HepG2 (cell line): ENCODE data around the gene CSNK1A1. TPM values are rescaled to one million over a fixed set of nuclear protein-coding genes. Genes with fewer than 3 reads are reported as not detected.
A peak's percentile ranks its signal among the peaks of the same experiment; 100 is the strongest.

Experiments
- ATAC-seq: fragments of 200-7000 bp; cut with Tn5 transposase; 3 replicates; pipeline ENCODE4 v1.9.1; 2020; ENCODE audit warnings: mild to moderate bottlenecking, moderate library complexity
- BruUV-seq: library from RNA; stranded (reverse); fragments of 400-500 nt; replicated peaks from 2 replicates; lab custom pipeline; 2021; lab: Mats Ljungman, UMichigan
- CTCF ChIA-PET: fragments of 300-600 bp; formaldehyde crosslinking; extraction: SDS; loops from one replicate; lab custom pipeline; 2021; ENCODE audit warnings: low total read pairs, inconsistent platforms, low intra/inter-chr PET ratio; lab: Yijun Ruan, JAX
- POLR2A ChIA-PET: fragments of 350-600 bp; sonication (Branson Sonifier 250); formaldehyde crosslinking; loops from one replicate; lab custom pipeline; 2020; ENCODE audit warnings: antibody characterized with exemption, inconsistent platforms; lab: Yijun Ruan, JAX
- DNase-seq: peaks from one replicate; pipeline ENCODE4 v3.0.0-alpha.2; 2015; ENCODE audit warnings: low spot score
- FAIRE-seq: peaks from 3 replicates; lab custom pipeline; 2011; peaks lifted over from hg19 to GRCh38; lab: Jason Lieb, UNC
- H2AFZ ChIP-seq: one replicate; pipeline ENCODE4 v1.6.1; 2011; ENCODE audit warnings: low read length, inconsistent platforms
- H3K27ac ChIP-seq: fragments of 300-600 bp; 3 replicates; pipeline ENCODE4 v1.8.0; 2011; ENCODE audit warnings: mixed run types, mild to moderate bottlenecking, mixed read lengths, low read length, inconsistent platforms; ENCODE audit not compliant: insufficient read depth; ENCODE audit errors: extremely low read length
- H3K27me3 ChIP-seq, 2 experiments: fragments of 200-600 bp in 1 of 2; 2 replicates in 1 of 2; 3 replicates in 1 of 2; pipeline versions ENCODE4 v1.6.0 to v1.8.0; 2011; ENCODE audit warnings: low read length in 2 of 2, mild to moderate bottlenecking in 2 of 2, moderate library complexity in 2 of 2, inconsistent platforms in 1 of 2; ENCODE audit not compliant: insufficient read depth in 2 of 2, control insufficient read depth in 1 of 2
- H3K36me3 ChIP-seq, 2 experiments: fragments of 200-600 bp in 1 of 2; replicated peaks in 1 of 2; 2 replicates in 1 of 2; 3 replicates in 1 of 2; pipeline versions ENCODE4 v1.5.1 to v1.8.0; 2011; ENCODE audit warnings: low read length in 2 of 2, inconsistent platforms in 1 of 2; ENCODE audit not compliant: insufficient read depth in 2 of 2, control insufficient read depth in 1 of 2
- H3K4me1 ChIP-seq: 2 replicates; pipeline ENCODE4 v1.5.1; 2012; ENCODE audit warnings: low read length, inconsistent platforms; ENCODE audit not compliant: insufficient read depth
- H3K4me2 ChIP-seq: 2 replicates; pipeline ENCODE4 v1.6.0; 2011; ENCODE audit warnings: low read depth, low read length, inconsistent platforms
- H3K4me3 ChIP-seq, 3 experiments: fragments of 200-600 bp in 1 of 3; sonication (generic), shearing (Covaris generic) in 1 of 3; replicated peaks in 1 of 3; 2 replicates each; pipeline ENCODE4 v1.5.1; 2011 to 2016; ENCODE audit warnings: low read length in 3 of 3, inconsistent platforms in 2 of 3, low read depth in 2 of 3, mild to moderate bottlenecking in 2 of 3, control low read depth in 1 of 3, mixed read lengths in 1 of 3; ENCODE audit not compliant: insufficient read depth in 1 of 3
- H3K79me2 ChIP-seq: one replicate; pipeline ENCODE4 v1.6.1; 2011; ENCODE audit warnings: low read length, inconsistent platforms; ENCODE audit not compliant: insufficient read depth
- H3K9ac ChIP-seq: 2 replicates; pipeline ENCODE4 v1.6.0; 2011; ENCODE audit warnings: mild to moderate bottlenecking, low read depth, low read length, inconsistent platforms; ENCODE audit not compliant: insufficient read depth
- H3K9me3 ChIP-seq: 2 replicates; pipeline ENCODE4 v1.5.1; 2012; ENCODE audit warnings: mild to moderate bottlenecking, low read length
- H4K20me1 ChIP-seq: 2 replicates; pipeline ENCODE4 v1.6.0; 2011; ENCODE audit warnings: inconsistent platforms, mild to moderate bottlenecking, low read length, moderate library complexity; ENCODE audit not compliant: insufficient read depth
- ARID2 ChIP-seq: sonication (generic); formaldehyde crosslinking; IDR thresholded peaks from 2 replicates; pipeline ENCODE4 v1.8.1; 2022; ENCODE audit warnings: mild to moderate bottlenecking, missing genetic modification reagents, borderline replicate concordance
- CC2D1A ChIP-seq: sonication (generic); formaldehyde crosslinking; IDR thresholded peaks from 2 replicates; pipeline ENCODE4 v1.8.1; 2023; ENCODE audit warnings: mild to moderate bottlenecking, missing genetic modification reagents
- HNRNPH1 ChIP-seq: fragments of 200-400 bp; formaldehyde crosslinking; optimal IDR thresholded peaks from 2 replicates; pipeline ENCODE3; 2017; ENCODE audit warnings: mild to moderate bottlenecking, low read depth, low read length
- HOXA3 ChIP-seq: sonication (generic); formaldehyde crosslinking; IDR thresholded peaks from 2 replicates; pipeline ENCODE4 v1.5.0; 2020; ENCODE audit warnings: missing genetic modification reagents
- NFRKB ChIP-seq: fragments of 450-650 bp; IDR thresholded peaks from 2 replicates; pipeline ENCODE4 v1.6.1; 2017
- PAWR ChIP-seq: sonication (generic); formaldehyde crosslinking; IDR thresholded peaks from 2 replicates; pipeline ENCODE4 v1.4.0; 2020; ENCODE audit warnings: missing genetic modification reagents, mild to moderate bottlenecking, borderline replicate concordance
- SMAD1 ChIP-seq: sonication (generic); formaldehyde crosslinking; IDR thresholded peaks from 2 replicates; pipeline ENCODE4 v1.4.0; 2020; ENCODE audit warnings: missing genetic modification reagents, low read depth, mild to moderate bottlenecking, borderline replicate concordance
- TERF1 ChIP-seq: sonication (generic); formaldehyde crosslinking; IDR thresholded peaks from 2 replicates; pipeline ENCODE4 v1.8.0; 2022; ENCODE audit warnings: mild to moderate bottlenecking, missing genetic modification reagents, moderate library complexity
- ZBTB38 ChIP-seq: sonication (generic); formaldehyde crosslinking; IDR thresholded peaks from 2 replicates; pipeline ENCODE4 v1.5.1; 2020; ENCODE audit warnings: mild to moderate bottlenecking, missing genetic modification reagents
- ZBTB43 ChIP-seq: sonication (generic); formaldehyde crosslinking; conservative IDR thresholded peaks from 2 replicates; pipeline ENCODE4 v1.4.0; 2020; ENCODE audit warnings: missing genetic modification reagents
- ZFP1 ChIP-seq: IDR thresholded peaks from 2 replicates; pipeline ENCODE4 v1.6.1; 2016
- ZNF121 ChIP-seq: sonication (generic); formaldehyde crosslinking; IDR thresholded peaks from 2 replicates; pipeline ENCODE4 v1.5.0; 2020; ENCODE audit warnings: mild to moderate bottlenecking, missing genetic modification reagents
- ZNF446 ChIP-seq: sonication (generic); formaldehyde crosslinking; IDR thresholded peaks from 2 replicates; pipeline ENCODE4 v1.5.0; 2020; ENCODE audit warnings: mild to moderate bottlenecking, missing genetic modification reagents
- ZNF644 ChIP-seq: IDR thresholded peaks from 2 replicates; pipeline ENCODE4 v1.6.1; 2016; ENCODE audit warnings: low read depth
- WGBS: methylation state at CpG from one replicate; pipeline ENCODE4 v1.1.6; 2017; ENCODE audit warnings: low lambda C conversion rate; 5-methylcytosine and 5-hydroxymethylcytosine counted together
- in situ Hi-C: cut with HindIII; loops from 2 replicates; pipeline ENCODE4 v1.10.0; 2017; ENCODE audit warnings: low pct_unique_long_range_greater_than_20kb; ENCODE audit not compliant: extremely low pct_ligation_motif_present
- intact Hi-C: fragments of 100-400 bp; cut with micrococcal nuclease; formaldehyde crosslinking; loops from one replicate; pipeline ENCODE4 v1.10.0; 2022; ENCODE audit not compliant: unreplicated experiment
- polyA plus RNA-seq, 8 experiments: library from polyadenylated mRNA; depleted of rRNA in 3 of 8; stranded (reverse) in 7 of 8; unstranded in 1 of 8; fragments of >200 nt; fragmentation: Illumina TruSeq in 4 of 8; extraction: Trizol in 4 of 8; gene quantifications; 2 replicates each; pipeline versions ENCODE4 v1.2.1 to v1.2.3, GENCODE V29; 2011 to 2016; ENCODE audit warnings: low read depth in 4 of 8, missing spikeins in 1 of 8, mixed read lengths in 1 of 8; ENCODE audit not compliant: insufficient read depth in 1 of 8
- total RNA-seq, 5 experiments: library from RNA; depleted of rRNA; stranded (reverse); fragments of >200 nt; fragmentation: Illumina TruSeq; extraction: Trizol; gene quantifications; 2 replicates each; pipeline ENCODE4 v1.2.3, GENCODE V29; 2016; ENCODE audit warnings: low read depth in 1 of 5
- TF ChIP-seq, protein P1 (sequence below), 2 experiments: sonication (generic) in 1 of 2; formaldehyde crosslinking in 1 of 2; IDR thresholded peaks; 2 replicates each; pipeline versions ENCODE4 v1.4.0 to v1.6.1; 2018 to 2020; ENCODE audit warnings: missing genetic modification reagents in 2 of 2, borderline replicate concordance in 1 of 2, low read depth in 1 of 2, mild to moderate bottlenecking in 1 of 2, missing biosample characterization in 1 of 2
- TF ChIP-seq, protein P2 (sequence below): sonication (generic); formaldehyde crosslinking; IDR thresholded peaks from 2 replicates; pipeline ENCODE4 v1.8.1; 2023; ENCODE audit warnings: missing genetic modification reagents, mild to moderate bottlenecking, borderline replicate concordance

CSNK1A1 gene
- total and polyA plus RNA-seq, 2 of the 13 experiments (the other 11 are each of a cell fraction or from before 2014, with no cell fraction given): 89.0 to 149 TPM

DNA sequence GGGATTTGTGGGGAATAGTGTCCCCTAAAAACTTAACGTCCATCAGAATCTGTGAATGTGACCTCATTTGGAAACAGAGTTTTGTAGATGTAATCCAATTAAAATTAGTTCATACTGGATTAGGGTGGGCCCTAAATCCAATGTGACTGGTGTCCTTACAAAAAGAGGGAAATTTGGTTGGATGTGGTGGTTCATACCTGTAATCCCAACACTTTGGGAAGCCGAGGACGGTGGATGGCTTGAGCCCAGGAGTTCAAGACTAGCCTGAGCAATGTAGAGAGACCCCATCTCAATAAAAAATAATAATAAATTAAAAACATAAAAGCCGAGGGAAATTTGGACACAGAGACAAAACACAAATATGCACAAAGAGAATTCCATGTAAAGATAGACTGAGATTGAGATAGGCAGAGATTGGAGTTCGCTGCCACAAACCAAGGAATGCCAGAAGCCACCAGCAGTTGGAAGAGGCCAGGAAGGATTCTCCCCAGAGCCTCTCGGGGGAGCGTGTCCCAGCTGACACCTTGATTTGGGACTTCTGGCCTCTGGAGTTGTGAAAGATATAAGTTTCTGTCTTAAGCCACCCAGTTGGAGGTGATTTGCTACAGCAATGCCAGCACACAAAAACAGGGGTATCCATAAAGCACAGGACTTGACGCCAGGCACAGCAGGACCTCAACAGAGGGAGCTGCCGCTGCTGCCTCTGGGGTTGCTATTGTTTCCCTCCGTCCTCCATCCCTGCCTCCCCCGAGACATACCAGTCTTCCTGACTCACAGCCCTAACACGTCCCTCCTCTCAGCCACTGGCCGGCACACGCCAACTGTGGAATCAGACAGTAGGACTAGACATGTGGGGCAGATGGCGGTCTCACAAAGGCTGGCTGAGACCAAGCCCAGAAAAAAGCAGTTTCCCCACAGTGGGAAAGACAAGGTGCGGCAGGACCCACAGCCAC, 98.3 kb downstream of the CSNK1A1 start (continued):
- TF ChIP-seq ZFP1 (CRISPR knock-in tag): no peak
- no peak for TF ChIP-seq NFRKB
- TF ChIP-seq, protein P1, sequence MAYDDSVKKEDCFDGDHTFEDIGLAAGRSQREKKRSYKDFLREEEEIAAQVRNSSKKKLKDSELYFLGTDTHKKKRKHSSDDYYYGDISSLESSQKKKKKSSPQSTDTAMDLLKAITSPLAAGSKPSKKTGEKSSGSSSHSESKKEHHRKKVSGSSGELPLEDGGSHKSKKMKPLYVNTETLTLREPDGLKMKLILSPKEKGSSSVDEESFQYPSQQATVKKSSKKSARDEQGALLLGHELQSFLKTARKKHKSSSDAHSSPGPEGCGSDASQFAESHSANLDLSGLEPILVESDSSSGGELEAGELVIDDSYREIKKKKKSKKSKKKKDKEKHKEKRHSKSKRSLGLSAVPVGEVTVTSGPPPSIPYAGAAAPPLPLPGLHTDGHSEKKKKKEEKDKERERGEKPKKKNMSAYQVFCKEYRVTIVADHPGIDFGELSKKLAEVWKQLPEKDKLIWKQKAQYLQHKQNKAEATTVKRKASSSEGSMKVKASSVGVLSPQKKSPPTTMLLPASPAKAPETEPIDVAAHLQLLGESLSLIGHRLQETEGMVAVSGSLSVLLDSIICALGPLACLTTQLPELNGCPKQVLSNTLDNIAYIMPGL (CRISPR knock-in tag; IDR thresholded peaks at IDR 0.05; ENCODE audit: borderline replicate concordance in 1 of 2, low read depth in 1 of 2): no peak
- TF ChIP-seq HNRNPH1: no peak
- TF ChIP-seq ZBTB38 (CRISPR knock-in tag): peak; percentile 82
- no peak for TF ChIP-seq HOXA3 (CRISPR knock-in tag)
- TF ChIP-seq ZNF644 (CRISPR knock-in tag): no peak
- no peak for TF ChIP-seq ZNF446 (CRISPR knock-in tag)

DNA sequence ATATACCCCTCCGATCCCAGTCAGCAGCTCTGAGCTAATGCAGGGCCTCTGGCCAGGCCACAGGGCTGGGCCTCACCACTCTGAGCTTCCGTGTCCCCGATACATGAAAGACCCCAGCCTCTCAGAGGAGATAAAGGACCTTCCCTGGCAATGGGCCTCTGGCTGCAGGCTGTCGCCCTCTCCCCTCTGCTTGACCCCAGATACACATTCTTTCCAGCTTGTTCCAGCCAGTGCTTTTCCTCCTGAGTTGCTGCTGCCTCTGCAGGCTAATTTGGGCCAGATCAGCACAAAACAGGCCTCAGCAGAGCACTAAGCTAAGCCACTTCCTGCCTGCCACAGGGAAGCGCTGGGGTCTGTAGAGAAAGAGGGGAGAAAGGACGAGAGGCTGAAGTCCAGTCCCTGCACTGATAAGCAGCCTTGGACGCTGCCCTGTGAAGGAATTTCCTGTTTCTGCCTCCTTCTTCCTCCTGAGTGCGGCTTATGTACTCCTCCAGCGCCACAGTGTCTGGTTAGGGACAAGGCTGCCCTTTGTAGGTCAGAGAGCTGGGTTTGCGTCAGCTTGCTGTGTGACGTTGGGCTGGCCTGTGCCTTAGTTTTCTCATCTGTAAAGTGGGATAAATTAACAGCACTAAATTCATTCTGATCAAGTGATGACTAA, 99.1 kb downstream of the CSNK1A1 start:
- POLR2A ChIA-PET: interaction anchor here (0.7 to 2.6 kb wide), 11 partner anchors 9 to 508 kb away, joined by 3 to 19 read pairs (median 4); partner anchors contain the start of genes CSNK1A1, GRPEL2 and SLC26A2
- CTCF ChIA-PET: no interaction called here
- Histone ChIP-seq H3K9me3 (no peaks in the 10 kb centered on the region), H3K4me2 (peak overlapping the region; percentile 79), H4K20me1 (no peaks in the 10 kb centered on the region), H3K4me1 (peaks cover 85% of the 10 kb centered on the region), H3K4me3 (peak overlapping the region; percentile 25 to 62 (median 33); a peak in 5 of 6 replicates), H2AFZ (no peak overlapping the region), H3K27ac (peak overlapping the region; percentile 93), H3K27me3 (no peaks in the 10 kb centered on the region), H3K36me3 (no peaks in the 10 kb centered on the region), H3K9ac (peak overlapping the region; percentile 78), H3K79me2 (no peaks in the 10 kb centered on the region)
- 2% methylated on average over 7 of the region's 11 CpGs for WGBS
- BruUV-seq: TSS peak; percentile 73
- peak; percentile 83 for ATAC-seq
- peak; percentile 98 for DNase-seq
- in situ Hi-C loops: loop anchor here (5.0 kb wide), 1 partner anchor 100 kb away; the partner anchor contains the start of gene CSNK1A1
- intact Hi-C loops: loop anchor here (2.0 kb wide), 1 partner anchor 35 kb away; no protein-coding TSS in a partner anchor
- peak; percentile 87 for FAIRE-seq
- TF ChIP-seq TERF1 (no peak), ZBTB43 (peak; percentile 33; the same call in 1 of the 2 replicates), PAWR (no peak), CC2D1A (CRISPR knock-in tag) (no peak), ARID2 (peak; percentile 66; the same call in 1 of the 2 replicates), SMAD1 (CRISPR knock-in tag) (no peak), ZNF121 (CRISPR knock-in tag) (peak; percentile 72)
- TF ChIP-seq, protein P2, sequence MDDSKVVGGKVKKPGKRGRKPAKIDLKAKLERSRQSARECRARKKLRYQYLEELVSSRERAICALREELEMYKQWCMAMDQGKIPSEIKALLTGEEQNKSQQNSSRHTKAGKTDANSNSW (CRISPR knock-in tag): no peak
